WTC11 (cell line): ENCODE data around the gene TTLL3. TPM values are rescaled to one million over a fixed set of nuclear protein-coding genes. Genes with fewer than 3 reads are reported as not detected.

Experiments
- ATAC-seq: fragments of 200-7000 bp; cut with Tn5 transposase; 2 replicates; pipeline ENCODE4 v1.10.0; 2021; ENCODE audit warnings: mild to moderate bottlenecking, moderate library complexity
- CTCF ChIA-PET: fragments of 300-600 bp; sonication (Branson Sonifier 250); formaldehyde crosslinking; loops from one replicate; lab custom pipeline; 2021; ENCODE audit warnings: antibody characterized with exemption; lab: Charles Lee
- POLR2A ChIA-PET: fragments of 350-600 bp; sonication (Branson Sonifier 250); formaldehyde crosslinking; loops from one replicate; lab custom pipeline; 2021; ENCODE audit warnings: antibody characterized with exemption; lab: Charles Lee
- DNase-seq: peaks from one replicate; pipeline ENCODE4 v3.0.0; 2021; ENCODE audit warnings: low spot score
- H3K27ac Mint-ChIP-seq: 2 replicates; pipeline ENCODE4 v1.8.0; 2021; ENCODE audit warnings: mixed read lengths
- H3K27me3 Mint-ChIP-seq: 2 replicates; pipeline ENCODE4 v1.8.0; 2021; ENCODE audit warnings: low read depth, mild to moderate bottlenecking, moderate library complexity, mixed read lengths
- H3K36me3 Mint-ChIP-seq: 2 replicates; pipeline ENCODE4 v1.8.0; 2021; ENCODE audit warnings: mixed read lengths
- H3K4me1 Mint-ChIP-seq: 2 replicates; pipeline ENCODE4 v1.8.0; 2022; ENCODE audit warnings: mixed read lengths
- H3K4me3 Mint-ChIP-seq: 2 replicates; pipeline ENCODE4 v1.8.0; 2021; ENCODE audit warnings: mild to moderate bottlenecking, moderate library complexity, mixed read lengths
- H3K9me3 Mint-ChIP-seq: 2 replicates; pipeline ENCODE4 v1.8.0; 2021; ENCODE audit warnings: mixed read lengths
- ATF1 ChIP-seq: sonication (generic); formaldehyde crosslinking; IDR thresholded peaks from 2 replicates; pipeline ENCODE4 v1.8.1; 2023; ENCODE audit warnings: mild to moderate bottlenecking, moderate library complexity, missing genetic modification reagents
- CREB1 ChIP-seq: sonication (generic); formaldehyde crosslinking; IDR thresholded peaks from 2 replicates; pipeline ENCODE4 v1.8.0; 2023; ENCODE audit warnings: mild to moderate bottlenecking, missing genetic modification reagents
- ETV6 ChIP-seq: sonication (generic); formaldehyde crosslinking; IDR thresholded peaks from 2 replicates; pipeline ENCODE4 v1.8.1; 2022; ENCODE audit warnings: mild to moderate bottlenecking, missing genetic modification reagents
- FOXP1 ChIP-seq: sonication (generic); formaldehyde crosslinking; IDR thresholded peaks from 2 replicates; pipeline ENCODE4 v1.8.0; 2022; ENCODE audit warnings: missing genetic modification reagents, mild to moderate bottlenecking, moderate library complexity, borderline replicate concordance
- GABPB1 ChIP-seq: sonication (generic); formaldehyde crosslinking; IDR thresholded peaks from 2 replicates; pipeline ENCODE4 v1.8.1; 2023; ENCODE audit warnings: mild to moderate bottlenecking, missing genetic modification reagents
- JUN ChIP-seq: sonication (generic); formaldehyde crosslinking; IDR thresholded peaks from 2 replicates; pipeline ENCODE4 v1.8.0; 2023; ENCODE audit warnings: mild to moderate bottlenecking, missing genetic modification reagents
- NFE2L1 ChIP-seq: sonication (generic); formaldehyde crosslinking; IDR thresholded peaks from 2 replicates; pipeline ENCODE4 v1.8.1; 2023; ENCODE audit warnings: missing genetic modification reagents
- SMAD3 ChIP-seq: sonication (generic); formaldehyde crosslinking; IDR thresholded peaks from 2 replicates; pipeline ENCODE4 v1.8.0; 2022; ENCODE audit warnings: missing genetic modification reagents, mild to moderate bottlenecking, borderline replicate concordance
- TEAD1 ChIP-seq: sonication (generic); formaldehyde crosslinking; IDR thresholded peaks from 2 replicates; pipeline ENCODE4 v1.8.0; 2022; ENCODE audit warnings: mild to moderate bottlenecking, missing genetic modification reagents
- ZNF423 ChIP-seq: fragments of 250-450 bp; sonication (Bioruptor Pico); IDR thresholded peaks from 2 replicates; pipeline ENCODE4 v2.1.2; 2022; ENCODE audit warnings: mild to moderate bottlenecking, moderate library complexity
- ZNF671 ChIP-seq: fragments of 250-450 bp; sonication (Bioruptor Pico); IDR thresholded peaks from 2 replicates; pipeline ENCODE4 v1.8.0; 2021; ENCODE audit warnings: mild to moderate bottlenecking
- total RNA-seq: library from RNA; stranded (reverse); gene quantifications from 3 replicates; pipeline ENCODE4 v1.2.3, GENCODE V29; 2021
- TF ChIP-seq, protein P1 (sequence below): sonication (generic); formaldehyde crosslinking; IDR thresholded peaks from 2 replicates; pipeline ENCODE4 v1.8.1; 2022; ENCODE audit warnings: mild to moderate bottlenecking, moderate library complexity, missing genetic modification reagents
- TF ChIP-seq, protein P2 (sequence below): sonication (generic); formaldehyde crosslinking; IDR thresholded peaks from 2 replicates; pipeline ENCODE4 v1.8.0; 2022; ENCODE audit warnings: mild to moderate bottlenecking, missing genetic modification reagents
- TF ChIP-seq, protein P3 (sequence below): sonication (generic); formaldehyde crosslinking; IDR thresholded peaks from 2 replicates; pipeline ENCODE4 v1.8.0; 2022; ENCODE audit warnings: mild to moderate bottlenecking, missing genetic modification reagents
- TF ChIP-seq, protein P4 (sequence below): sonication (generic); formaldehyde crosslinking; IDR thresholded peaks from 2 replicates; pipeline ENCODE4 v1.8.0; 2022; ENCODE audit warnings: missing genetic modification reagents
- TF ChIP-seq, protein P5 (sequence below): sonication (generic); formaldehyde crosslinking; IDR thresholded peaks from 2 replicates; pipeline ENCODE4 v1.8.0; 2023; ENCODE audit warnings: mild to moderate bottlenecking, missing genetic modification reagents
- TF ChIP-seq, protein P6 (sequence below): sonication (generic); formaldehyde crosslinking; IDR thresholded peaks from 2 replicates; pipeline ENCODE4 v1.8.1; 2023; ENCODE audit warnings: mild to moderate bottlenecking, missing genetic modification reagents
- TF ChIP-seq, protein P7 (sequence below): fragments of 200-600 bp; IDR thresholded peaks from 2 replicates; pipeline ENCODE4 v1.8.0; 2022; ENCODE audit warnings: antibody characterized with exemption
- TF ChIP-seq, protein P8 (sequence below): sonication (generic); formaldehyde crosslinking; conservative IDR thresholded peaks from 2 replicates; pipeline ENCODE4 v1.8.1; 2023; ENCODE audit warnings: mild to moderate bottlenecking, low read depth, missing genetic modification reagents, moderate library complexity

TTLL3 gene
- total RNA-seq, 1 experiment from 2014 or later, result 14.7 TPM

DNA sequence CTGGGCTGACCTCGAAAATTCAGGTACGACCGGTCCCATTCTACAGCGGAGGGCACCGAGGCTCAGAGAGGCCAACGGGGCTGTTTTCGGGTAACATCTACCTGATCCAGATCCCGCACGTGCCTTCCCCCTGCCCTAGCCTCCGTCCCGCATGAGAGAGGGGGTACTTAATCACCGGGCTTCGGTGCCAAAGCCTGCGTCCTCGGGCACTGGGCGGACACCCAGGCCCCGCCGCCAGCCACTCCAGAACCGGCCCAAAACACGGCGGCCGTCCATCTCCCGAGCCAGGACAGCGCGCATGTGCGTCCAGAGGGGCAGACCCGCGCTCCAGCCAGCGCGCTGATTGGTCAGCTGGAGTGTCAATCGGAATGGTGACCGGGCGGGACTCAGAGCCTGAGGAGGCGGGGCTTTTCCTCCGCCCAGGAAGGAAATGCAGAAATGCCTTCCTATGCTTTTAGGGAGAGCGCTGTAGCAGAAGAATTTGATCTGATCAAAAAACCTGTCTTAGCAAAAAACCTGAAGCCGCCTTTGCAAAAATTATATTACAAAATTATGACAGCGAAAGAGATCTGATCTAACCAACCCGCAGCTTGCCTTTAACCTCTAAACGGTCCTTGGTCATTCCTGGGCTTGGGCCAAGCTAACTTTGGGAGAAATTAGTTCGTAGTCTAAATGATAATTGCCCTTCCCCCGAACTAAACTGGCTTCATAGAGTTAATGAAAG is 33.8 kb downstream of the TTLL3 start, which contains the start of gene RPUSD3 (continued):
- TF ChIP-seq ZNF671 (CRISPR knock-in tag), result no peak
- TF ChIP-seq, protein P1, sequence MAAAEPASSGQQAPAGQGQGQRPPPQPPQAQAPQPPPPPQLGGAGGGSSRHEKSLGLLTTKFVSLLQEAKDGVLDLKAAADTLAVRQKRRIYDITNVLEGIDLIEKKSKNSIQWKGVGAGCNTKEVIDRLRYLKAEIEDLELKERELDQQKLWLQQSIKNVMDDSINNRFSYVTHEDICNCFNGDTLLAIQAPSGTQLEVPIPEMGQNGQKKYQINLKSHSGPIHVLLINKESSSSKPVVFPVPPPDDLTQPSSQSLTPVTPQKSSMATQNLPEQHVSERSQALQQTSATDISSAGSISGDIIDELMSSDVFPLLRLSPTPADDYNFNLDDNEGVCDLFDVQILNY (CRISPR knock-in tag), result peak; percentile 28; the same call in 1 of the 2 replicates
- TF ChIP-seq CREB1 (CRISPR knock-in tag), result peak; percentile 60; the same call in 1 of the 2 replicates
- TF ChIP-seq, protein P2, sequence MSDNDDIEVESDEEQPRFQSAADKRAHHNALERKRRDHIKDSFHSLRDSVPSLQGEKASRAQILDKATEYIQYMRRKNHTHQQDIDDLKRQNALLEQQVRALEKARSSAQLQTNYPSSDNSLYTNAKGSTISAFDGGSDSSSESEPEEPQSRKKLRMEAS (CRISPR knock-in tag), result peak; percentile 86
- TF ChIP-seq, protein P3, sequence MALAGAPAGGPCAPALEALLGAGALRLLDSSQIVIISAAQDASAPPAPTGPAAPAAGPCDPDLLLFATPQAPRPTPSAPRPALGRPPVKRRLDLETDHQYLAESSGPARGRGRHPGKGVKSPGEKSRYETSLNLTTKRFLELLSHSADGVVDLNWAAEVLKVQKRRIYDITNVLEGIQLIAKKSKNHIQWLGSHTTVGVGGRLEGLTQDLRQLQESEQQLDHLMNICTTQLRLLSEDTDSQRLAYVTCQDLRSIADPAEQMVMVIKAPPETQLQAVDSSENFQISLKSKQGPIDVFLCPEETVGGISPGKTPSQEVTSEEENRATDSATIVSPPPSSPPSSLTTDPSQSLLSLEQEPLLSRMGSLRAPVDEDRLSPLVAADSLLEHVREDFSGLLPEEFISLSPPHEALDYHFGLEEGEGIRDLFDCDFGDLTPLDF (CRISPR knock-in tag), result no peak
- TF ChIP-seq ZNF423 (CRISPR knock-in tag), result no peak
- peak; percentile 73; the same call in 1 of the 2 replicates for TF ChIP-seq JUN (CRISPR knock-in tag)
- peak; percentile 63; the same call in 1 of the 2 replicates for TF ChIP-seq FOXP1 (CRISPR knock-in tag)

DNA sequence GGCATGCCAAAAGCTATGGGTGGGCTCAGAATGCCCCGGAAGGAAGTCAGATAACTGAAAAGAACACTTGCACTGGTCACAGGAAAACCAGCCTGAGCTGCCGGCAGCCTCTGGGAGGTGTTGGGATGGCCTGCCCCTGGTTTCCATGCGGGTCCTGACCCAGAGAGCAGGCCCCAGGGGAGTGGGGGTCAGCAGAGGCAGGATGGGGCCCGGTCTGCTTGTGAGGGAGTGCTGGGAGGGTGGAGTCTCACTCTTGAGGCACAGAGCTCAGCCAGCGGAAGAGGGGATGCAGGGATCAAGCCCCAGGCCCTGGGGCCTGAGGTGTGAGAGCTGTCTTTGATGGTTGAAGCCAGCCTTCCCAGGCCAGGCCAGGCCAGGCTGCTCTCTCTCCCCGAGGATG is 36.2 kb downstream of the TTLL3 start:
- DNase-seq (no peak), ATAC-seq (no peak)
- ChIA-PET POLR2A (no interaction called here), CTCF (interaction anchor here (0.8 to 1.3 kb wide), 2 partner anchors 12 to 86 kb away, joined by 3 to 4 read pairs; no protein-coding TSS in a partner anchor)
- no peak overlapping the region for H3K27ac Mint-ChIP-seq
- peaks cover 9% of the 10 kb centered on the region for H3K4me1 Mint-ChIP-seq
- H3K27me3 Mint-ChIP-seq, result no peaks in the 10 kb centered on the region
- H3K36me3 Mint-ChIP-seq, result peaks cover 13% of the 10 kb centered on the region
- TF ChIP-seq CREB1 (CRISPR knock-in tag), result no peak
- TF ChIP-seq ETV6, result no peak
- TF ChIP-seq, protein P4, sequence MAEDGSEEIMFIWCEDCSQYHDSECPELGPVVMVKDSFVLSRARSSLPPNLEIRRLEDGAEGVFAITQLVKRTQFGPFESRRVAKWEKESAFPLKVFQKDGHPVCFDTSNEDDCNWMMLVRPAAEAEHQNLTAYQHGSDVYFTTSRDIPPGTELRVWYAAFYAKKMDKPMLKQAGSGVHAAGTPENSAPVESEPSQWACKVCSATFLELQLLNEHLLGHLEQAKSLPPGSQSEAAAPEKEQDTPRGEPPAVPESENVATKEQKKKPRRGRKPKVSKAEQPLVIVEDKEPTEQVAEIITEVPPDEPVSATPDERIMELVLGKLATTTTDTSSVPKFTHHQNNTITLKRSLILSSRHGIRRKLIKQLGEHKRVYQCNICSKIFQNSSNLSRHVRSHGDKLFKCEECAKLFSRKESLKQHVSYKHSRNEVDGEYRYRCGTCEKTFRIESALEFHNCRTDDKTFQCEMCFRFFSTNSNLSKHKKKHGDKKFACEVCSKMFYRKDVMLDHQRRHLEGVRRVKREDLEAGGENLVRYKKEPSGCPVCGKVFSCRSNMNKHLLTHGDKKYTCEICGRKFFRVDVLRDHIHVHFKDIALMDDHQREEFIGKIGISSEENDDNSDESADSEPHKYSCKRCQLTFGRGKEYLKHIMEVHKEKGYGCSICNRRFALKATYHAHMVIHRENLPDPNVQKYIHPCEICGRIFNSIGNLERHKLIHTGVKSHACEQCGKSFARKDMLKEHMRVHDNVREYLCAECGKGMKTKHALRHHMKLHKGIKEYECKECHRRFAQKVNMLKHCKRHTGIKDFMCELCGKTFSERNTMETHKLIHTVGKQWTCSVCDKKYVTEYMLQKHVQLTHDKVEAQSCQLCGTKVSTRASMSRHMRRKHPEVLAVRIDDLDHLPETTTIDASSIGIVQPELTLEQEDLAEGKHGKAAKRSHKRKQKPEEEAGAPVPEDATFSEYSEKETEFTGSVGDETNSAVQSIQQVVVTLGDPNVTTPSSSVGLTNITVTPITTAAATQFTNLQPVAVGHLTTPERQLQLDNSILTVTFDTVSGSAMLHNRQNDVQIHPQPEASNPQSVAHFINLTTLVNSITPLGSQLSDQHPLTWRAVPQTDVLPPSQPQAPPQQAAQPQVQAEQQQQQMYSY (CRISPR knock-in tag), result no peak
- no peak for TF ChIP-seq ATF1 (CRISPR knock-in tag)
- TF ChIP-seq, protein P2 (CRISPR knock-in tag), result no peak
- TF ChIP-seq, protein P5, sequence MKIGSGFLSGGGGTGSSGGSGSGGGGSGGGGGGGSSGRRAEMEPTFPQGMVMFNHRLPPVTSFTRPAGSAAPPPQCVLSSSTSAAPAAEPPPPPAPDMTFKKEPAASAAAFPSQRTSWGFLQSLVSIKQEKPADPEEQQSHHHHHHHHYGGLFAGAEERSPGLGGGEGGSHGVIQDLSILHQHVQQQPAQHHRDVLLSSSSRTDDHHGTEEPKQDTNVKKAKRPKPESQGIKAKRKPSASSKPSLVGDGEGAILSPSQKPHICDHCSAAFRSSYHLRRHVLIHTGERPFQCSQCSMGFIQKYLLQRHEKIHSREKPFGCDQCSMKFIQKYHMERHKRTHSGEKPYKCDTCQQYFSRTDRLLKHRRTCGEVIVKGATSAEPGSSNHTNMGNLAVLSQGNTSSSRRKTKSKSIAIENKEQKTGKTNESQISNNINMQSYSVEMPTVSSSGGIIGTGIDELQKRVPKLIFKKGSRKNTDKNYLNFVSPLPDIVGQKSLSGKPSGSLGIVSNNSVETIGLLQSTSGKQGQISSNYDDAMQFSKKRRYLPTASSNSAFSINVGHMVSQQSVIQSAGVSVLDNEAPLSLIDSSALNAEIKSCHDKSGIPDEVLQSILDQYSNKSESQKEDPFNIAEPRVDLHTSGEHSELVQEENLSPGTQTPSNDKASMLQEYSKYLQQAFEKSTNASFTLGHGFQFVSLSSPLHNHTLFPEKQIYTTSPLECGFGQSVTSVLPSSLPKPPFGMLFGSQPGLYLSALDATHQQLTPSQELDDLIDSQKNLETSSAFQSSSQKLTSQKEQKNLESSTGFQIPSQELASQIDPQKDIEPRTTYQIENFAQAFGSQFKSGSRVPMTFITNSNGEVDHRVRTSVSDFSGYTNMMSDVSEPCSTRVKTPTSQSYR, result no peak
- no peak for TF ChIP-seq TEAD1 (CRISPR knock-in tag)
- TF ChIP-seq GABPB1 (CRISPR knock-in tag), result no peak
- TF ChIP-seq SMAD3 (CRISPR knock-in tag), result no peak
- TF ChIP-seq, protein P6, sequence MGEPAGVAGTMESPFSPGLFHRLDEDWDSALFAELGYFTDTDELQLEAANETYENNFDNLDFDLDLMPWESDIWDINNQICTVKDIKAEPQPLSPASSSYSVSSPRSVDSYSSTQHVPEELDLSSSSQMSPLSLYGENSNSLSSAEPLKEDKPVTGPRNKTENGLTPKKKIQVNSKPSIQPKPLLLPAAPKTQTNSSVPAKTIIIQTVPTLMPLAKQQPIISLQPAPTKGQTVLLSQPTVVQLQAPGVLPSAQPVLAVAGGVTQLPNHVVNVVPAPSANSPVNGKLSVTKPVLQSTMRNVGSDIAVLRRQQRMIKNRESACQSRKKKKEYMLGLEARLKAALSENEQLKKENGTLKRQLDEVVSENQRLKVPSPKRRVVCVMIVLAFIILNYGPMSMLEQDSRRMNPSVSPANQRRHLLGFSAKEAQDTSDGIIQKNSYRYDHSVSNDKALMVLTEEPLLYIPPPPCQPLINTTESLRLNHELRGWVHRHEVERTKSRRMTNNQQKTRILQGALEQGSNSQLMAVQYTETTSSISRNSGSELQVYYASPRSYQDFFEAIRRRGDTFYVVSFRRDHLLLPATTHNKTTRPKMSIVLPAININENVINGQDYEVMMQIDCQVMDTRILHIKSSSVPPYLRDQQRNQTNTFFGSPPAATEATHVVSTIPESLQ (CRISPR knock-in tag), result no peak
- TF ChIP-seq NFE2L1 (CRISPR knock-in tag), result no peak
- TF ChIP-seq, protein P7, sequence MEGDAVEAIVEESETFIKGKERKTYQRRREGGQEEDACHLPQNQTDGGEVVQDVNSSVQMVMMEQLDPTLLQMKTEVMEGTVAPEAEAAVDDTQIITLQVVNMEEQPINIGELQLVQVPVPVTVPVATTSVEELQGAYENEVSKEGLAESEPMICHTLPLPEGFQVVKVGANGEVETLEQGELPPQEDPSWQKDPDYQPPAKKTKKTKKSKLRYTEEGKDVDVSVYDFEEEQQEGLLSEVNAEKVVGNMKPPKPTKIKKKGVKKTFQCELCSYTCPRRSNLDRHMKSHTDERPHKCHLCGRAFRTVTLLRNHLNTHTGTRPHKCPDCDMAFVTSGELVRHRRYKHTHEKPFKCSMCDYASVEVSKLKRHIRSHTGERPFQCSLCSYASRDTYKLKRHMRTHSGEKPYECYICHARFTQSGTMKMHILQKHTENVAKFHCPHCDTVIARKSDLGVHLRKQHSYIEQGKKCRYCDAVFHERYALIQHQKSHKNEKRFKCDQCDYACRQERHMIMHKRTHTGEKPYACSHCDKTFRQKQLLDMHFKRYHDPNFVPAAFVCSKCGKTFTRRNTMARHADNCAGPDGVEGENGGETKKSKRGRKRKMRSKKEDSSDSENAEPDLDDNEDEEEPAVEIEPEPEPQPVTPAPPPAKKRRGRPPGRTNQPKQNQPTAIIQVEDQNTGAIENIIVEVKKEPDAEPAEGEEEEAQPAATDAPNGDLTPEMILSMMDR, result no peak
- TF ChIP-seq, protein P8, sequence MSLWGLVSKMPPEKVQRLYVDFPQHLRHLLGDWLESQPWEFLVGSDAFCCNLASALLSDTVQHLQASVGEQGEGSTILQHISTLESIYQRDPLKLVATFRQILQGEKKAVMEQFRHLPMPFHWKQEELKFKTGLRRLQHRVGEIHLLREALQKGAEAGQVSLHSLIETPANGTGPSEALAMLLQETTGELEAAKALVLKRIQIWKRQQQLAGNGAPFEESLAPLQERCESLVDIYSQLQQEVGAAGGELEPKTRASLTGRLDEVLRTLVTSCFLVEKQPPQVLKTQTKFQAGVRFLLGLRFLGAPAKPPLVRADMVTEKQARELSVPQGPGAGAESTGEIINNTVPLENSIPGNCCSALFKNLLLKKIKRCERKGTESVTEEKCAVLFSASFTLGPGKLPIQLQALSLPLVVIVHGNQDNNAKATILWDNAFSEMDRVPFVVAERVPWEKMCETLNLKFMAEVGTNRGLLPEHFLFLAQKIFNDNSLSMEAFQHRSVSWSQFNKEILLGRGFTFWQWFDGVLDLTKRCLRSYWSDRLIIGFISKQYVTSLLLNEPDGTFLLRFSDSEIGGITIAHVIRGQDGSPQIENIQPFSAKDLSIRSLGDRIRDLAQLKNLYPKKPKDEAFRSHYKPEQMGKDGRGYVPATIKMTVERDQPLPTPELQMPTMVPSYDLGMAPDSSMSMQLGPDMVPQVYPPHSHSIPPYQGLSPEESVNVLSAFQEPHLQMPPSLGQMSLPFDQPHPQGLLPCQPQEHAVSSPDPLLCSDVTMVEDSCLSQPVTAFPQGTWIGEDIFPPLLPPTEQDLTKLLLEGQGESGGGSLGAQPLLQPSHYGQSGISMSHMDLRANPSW (CRISPR knock-in tag), result no peak
- H3K4me3 Mint-ChIP-seq, result no peak overlapping the region
- H3K9me3 Mint-ChIP-seq, result no peaks in the 10 kb centered on the region
